PC-3 (cell line): ENCODE data around the gene RHOG. TPM values are rescaled to one million over a fixed set of nuclear protein-coding genes. Genes with fewer than 3 reads are reported as not detected.

Experiments
- ATAC-seq: fragments of 200-7000 bp; cut with Tn5 transposase; 2 replicates; pipeline ENCODE4 v1.9.1; 2020; ENCODE audit warnings: mild to moderate bottlenecking, moderate library complexity
- BruUV-seq: library from RNA; stranded (reverse); fragments of 400-500 nt; replicated peaks from 2 replicates; lab custom pipeline; 2021; lab: Mats Ljungman, UMichigan
- CTCF ChIA-PET: fragments of 300-600 bp; sonication (Branson Sonifier 250); formaldehyde crosslinking; loops from one replicate; lab custom pipeline; 2022; ENCODE audit warnings: antibody characterized with exemption; lab: Charles Lee
- POLR2A ChIA-PET: fragments of 300-600 bp; sonication (Branson Sonifier 250); formaldehyde crosslinking; loops from one replicate; lab custom pipeline; 2022; ENCODE audit warnings: antibody characterized with exemption; ENCODE audit not compliant: unreplicated experiment; lab: Charles Lee
- DNase-seq: peaks from one replicate; pipeline ENCODE4 v3.0.0-alpha.2; 2015
- H2AFZ ChIP-seq: fragments of 300-600 bp; sonication (generic); 2 replicates; pipeline ENCODE4 v1.6.0; 2016; ENCODE audit warnings: antibody characterized with exemption, low read length
- H3F3A ChIP-seq: fragments of 300-600 bp; sonication (generic); one replicate; pipeline ENCODE4 v1.6.0; 2017; ENCODE audit warnings: antibody characterized with exemption, low read length, control low read depth, mild to moderate bottlenecking; ENCODE audit not compliant: unreplicated experiment
- H3K27ac ChIP-seq: fragments of 300-600 bp; sonication (generic); 2 replicates; pipeline ENCODE4 v1.5.1; 2016; ENCODE audit warnings: mild to moderate bottlenecking, low read length
- H3K27me3 ChIP-seq: fragments of 300-600 bp; sonication (generic); 2 replicates; pipeline ENCODE4 v1.6.1; 2016; ENCODE audit warnings: low read length, mixed read lengths
- H3K36me3 ChIP-seq: fragments of 300-600 bp; sonication (generic); 2 replicates; pipeline ENCODE4 v1.6.1; 2016; ENCODE audit warnings: low read depth, mixed run types, low read length, mixed read lengths
- H3K4me1 ChIP-seq: fragments of 300-600 bp; sonication (generic); 2 replicates; pipeline ENCODE4 v1.5.1; 2016; ENCODE audit warnings: low read length; ENCODE audit not compliant: insufficient read depth
- H3K4me2 ChIP-seq: fragments of 300-600 bp; sonication (generic); 2 replicates; pipeline ENCODE4 v1.6.0; 2016; ENCODE audit warnings: low read length
- H3K4me3 ChIP-seq: fragments of 300-600 bp; sonication (generic); 2 replicates; pipeline ENCODE4 v1.5.1; 2016; ENCODE audit warnings: mild to moderate bottlenecking, low read length, mixed read lengths
- H3K79me2 ChIP-seq: fragments of 300-600 bp; sonication (generic); 2 replicates; pipeline ENCODE4 v1.6.1; 2017; ENCODE audit warnings: low read length, mixed read lengths
- H3K9ac ChIP-seq: fragments of 300-600 bp; sonication (generic); 2 replicates; pipeline ENCODE4 v1.6.0; 2016; ENCODE audit warnings: mild to moderate bottlenecking, low read length
- H3K9me2 ChIP-seq: fragments of 300-600 bp; sonication (generic); replicated peaks from 2 replicates; pipeline ENCODE4 v1.6.1; 2016; ENCODE audit warnings: mixed run types, low read length, mixed read lengths
- H3K9me3 ChIP-seq: fragments of 300-600 bp; sonication (generic); 2 replicates; pipeline ENCODE4 v1.6.1; 2016; ENCODE audit warnings: low read length, mixed read lengths
- H4K20me1 ChIP-seq: fragments of 300-600 bp; sonication (generic); 2 replicates; pipeline ENCODE4 v1.6.1; 2016; ENCODE audit warnings: low read length, mixed read lengths
- EZH2 ChIP-seq: fragments of 300-600 bp; sonication (generic); IDR thresholded peaks from one replicate; pipeline ENCODE4 v1.6.1; 2017; ENCODE audit warnings: antibody characterized with exemption, mild to moderate bottlenecking, low read length; ENCODE audit not compliant: unreplicated experiment
- EZH2phosphoT487 ChIP-seq: fragments of 300-600 bp; sonication (generic); IDR thresholded peaks from 2 replicates; pipeline ENCODE4 v1.6.1; 2018; ENCODE audit warnings: mild to moderate bottlenecking, antibody characterized with exemption, low read length, borderline replicate concordance
- intact Hi-C: fragments of 100-400 bp; cut with micrococcal nuclease; formaldehyde crosslinking; loops from 2 replicates; pipeline ENCODE4 v1.9.0; 2023
- total RNA-seq: library from RNA; depleted of rRNA; stranded (reverse); fragments of >200 nt; gene quantifications from 2 replicates; pipeline ENCODE4 v1.2.3, GENCODE V29; 2014
- TF ChIP-seq, protein P1 (sequence below): fragments of 300-600 bp; sonication (generic); conservative IDR thresholded peaks from 2 replicates; pipeline ENCODE4 v1.5.1; 2017; ENCODE audit warnings: antibody characterized with exemption, low read depth, mild to moderate bottlenecking, low read length

The RHOG gene
- total RNA-seq, 1 experiment from 2014 or later = 31.2 TPM

DNA sequence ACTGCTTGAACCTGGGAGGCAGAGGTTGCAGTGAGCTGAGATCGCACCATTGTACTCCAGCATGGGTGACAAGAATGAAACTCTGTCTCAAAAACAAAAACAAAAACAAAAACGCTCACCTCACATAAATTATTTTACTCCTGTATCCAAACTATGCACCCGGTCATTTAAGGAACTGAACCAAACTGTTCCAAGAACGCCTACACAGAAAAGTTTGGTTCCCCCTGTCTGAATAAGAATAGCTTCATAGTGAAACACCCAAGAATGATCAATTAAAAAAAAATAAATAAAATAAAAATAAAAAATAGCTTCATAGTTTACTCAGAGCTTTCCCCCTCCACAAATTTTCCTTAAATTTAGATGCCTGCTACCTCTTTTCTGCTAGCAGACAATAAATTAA, 57.1 kb downstream of the RHOG start:
- H3K36me3 ChIP-seq = peaks cover 13% of the 10 kb centered on the region
- intact Hi-C loops = loop anchor here (2.0 kb wide), 1 partner anchor 25 kb away; the partner anchor contains the start of gene PGAP2
- TF ChIP-seq EZH2phosphoT487 = no peak
- TF ChIP-seq, protein P1, sequence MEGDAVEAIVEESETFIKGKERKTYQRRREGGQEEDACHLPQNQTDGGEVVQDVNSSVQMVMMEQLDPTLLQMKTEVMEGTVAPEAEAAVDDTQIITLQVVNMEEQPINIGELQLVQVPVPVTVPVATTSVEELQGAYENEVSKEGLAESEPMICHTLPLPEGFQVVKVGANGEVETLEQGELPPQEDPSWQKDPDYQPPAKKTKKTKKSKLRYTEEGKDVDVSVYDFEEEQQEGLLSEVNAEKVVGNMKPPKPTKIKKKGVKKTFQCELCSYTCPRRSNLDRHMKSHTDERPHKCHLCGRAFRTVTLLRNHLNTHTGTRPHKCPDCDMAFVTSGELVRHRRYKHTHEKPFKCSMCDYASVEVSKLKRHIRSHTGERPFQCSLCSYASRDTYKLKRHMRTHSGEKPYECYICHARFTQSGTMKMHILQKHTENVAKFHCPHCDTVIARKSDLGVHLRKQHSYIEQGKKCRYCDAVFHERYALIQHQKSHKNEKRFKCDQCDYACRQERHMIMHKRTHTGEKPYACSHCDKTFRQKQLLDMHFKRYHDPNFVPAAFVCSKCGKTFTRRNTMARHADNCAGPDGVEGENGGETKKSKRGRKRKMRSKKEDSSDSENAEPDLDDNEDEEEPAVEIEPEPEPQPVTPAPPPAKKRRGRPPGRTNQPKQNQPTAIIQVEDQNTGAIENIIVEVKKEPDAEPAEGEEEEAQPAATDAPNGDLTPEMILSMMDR = no peak
- TF ChIP-seq EZH2 = no peak

DNA sequence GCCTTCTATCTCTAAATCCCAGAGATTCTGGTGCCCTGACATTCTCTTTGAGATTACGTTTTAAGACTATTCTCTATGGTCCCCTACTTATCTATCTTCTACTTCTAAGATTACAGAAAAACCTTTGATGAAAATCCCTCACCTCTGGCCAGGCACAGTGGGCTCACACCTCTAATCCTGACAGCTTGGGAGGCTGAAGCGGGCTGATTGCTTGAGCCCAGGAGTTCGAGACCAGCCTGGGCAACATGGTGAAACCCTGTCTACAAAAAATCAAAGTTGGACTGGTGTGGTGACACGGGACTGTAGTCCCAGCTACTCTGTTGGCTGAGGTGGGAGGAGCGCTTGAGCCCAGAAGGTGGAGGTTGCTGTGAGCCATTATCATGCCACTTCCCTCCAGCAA, 57.8 kb downstream of the RHOG start:
- ChIA-PET POLR2A (no interaction called here), CTCF (no interaction called here)
- H3K9ac ChIP-seq = no peak overlapping the region
- H3K4me2 ChIP-seq = no peak overlapping the region
- no peak overlapping the region for H2AFZ ChIP-seq
- peaks cover 19% of the 10 kb centered on the region for H3K36me3 ChIP-seq
- H3K27me3 ChIP-seq = no peaks in the 10 kb centered on the region
- DNase-seq (no peak), ATAC-seq (no peak)
- TF ChIP-seq, protein P1 = no peak
- no peak for TF ChIP-seq EZH2
- no peak for TF ChIP-seq EZH2phosphoT487
- intact Hi-C loops = loop anchor here (2.0 kb wide), 1 partner anchor 26 kb away; the partner anchor contains the start of gene PGAP2
- H3K27ac ChIP-seq = no peak overlapping the region
- peaks cover 4% of the 10 kb centered on the region for H3F3A ChIP-seq
- peaks cover 19% of the 10 kb centered on the region for H3K4me1 ChIP-seq
- no peaks in the 10 kb centered on the region for H3K9me2 ChIP-seq
- H3K79me2 ChIP-seq = peaks cover 88% of the 10 kb centered on the region
- no peaks in the 10 kb centered on the region for H3K9me3 ChIP-seq
- no TSS peak for BruUV-seq
- H4K20me1 ChIP-seq = peaks cover 37% of the 10 kb centered on the region
- no peak overlapping the region for H3K4me3 ChIP-seq

More for the DNA sequence above, 57.1 kb downstream of the RHOG start:
- H3K27ac ChIP-seq = no peak overlapping the region
- no peak for ATAC-seq
- H4K20me1 ChIP-seq = peaks cover 37% of the 10 kb centered on the region
- no peak overlapping the region for H3K4me2 ChIP-seq
- no peak for DNase-seq
- H3K4me1 ChIP-seq = peaks cover 19% of the 10 kb centered on the region
- no TSS peak for BruUV-seq
- no peak overlapping the region for H3K4me3 ChIP-seq
- H3K9me3 ChIP-seq = no peaks in the 10 kb centered on the region
- peaks cover 4% of the 10 kb centered on the region for H3F3A ChIP-seq
- no peak overlapping the region for H3K9ac ChIP-seq
- POLR2A ChIA-PET = no interaction called here
- no peaks in the 10 kb centered on the region for H3K27me3 ChIP-seq
- peaks cover 93% of the 10 kb centered on the region for H3K79me2 ChIP-seq
- H3K9me2 ChIP-seq = no peaks in the 10 kb centered on the region
- H2AFZ ChIP-seq = no peak overlapping the region
- CTCF ChIA-PET = no interaction called here

DNA sequence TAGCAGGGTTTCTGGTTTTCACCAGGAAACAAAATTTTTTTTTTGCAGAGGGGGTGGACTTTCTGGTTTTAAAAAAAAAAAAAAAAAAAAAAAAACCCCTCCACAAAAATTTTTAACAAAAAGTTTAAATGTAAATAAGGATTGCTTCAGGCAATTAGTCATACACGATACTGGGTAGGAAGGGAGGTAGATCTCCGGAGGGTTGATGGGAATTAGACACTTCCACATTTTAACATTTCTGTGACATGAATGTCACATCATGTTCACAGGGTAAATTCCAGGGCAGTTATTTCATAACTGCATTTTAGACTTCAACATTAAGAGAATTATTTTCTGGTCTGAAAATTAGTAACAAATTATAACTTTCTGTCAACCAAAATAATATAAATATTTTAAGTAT, 59.3 kb downstream of the RHOG start:
- Histone ChIP-seq H3K27me3 (no peaks in the 10 kb centered on the region), H3K4me1 (peaks cover 13% of the 10 kb centered on the region), H3K79me2 (peaks cover 73% of the 10 kb centered on the region), H3K9me2 (no peaks in the 10 kb centered on the region), H3K9me3 (no peaks in the 10 kb centered on the region), H3K4me3 (no peak overlapping the region), H3K27ac (no peak overlapping the region), H2AFZ (no peak overlapping the region), H4K20me1 (peaks cover 26% of the 10 kb centered on the region), H3K4me2 (no peak overlapping the region), H3F3A (peaks cover 4% of the 10 kb centered on the region), H3K36me3 (peaks cover 28% of the 10 kb centered on the region), H3K9ac (no peak overlapping the region)
- TF ChIP-seq EZH2 (no peak), EZH2phosphoT487 (no peak)
- TF ChIP-seq, protein P1 = no peak
- no TSS peak for BruUV-seq
- DNase-seq (peak; percentile 50), ATAC-seq (peak; percentile 81)
- intact Hi-C loops = no loop called here
- ChIA-PET CTCF (no interaction called here), POLR2A (no interaction called here)
